H9 (cell line): ENCODE data around the gene RGL1. TPM values are rescaled to one million over a fixed set of nuclear protein-coding genes. Genes with fewer than 3 reads are reported as not detected.

Experiments used
- DNase-seq: peaks from one replicate; pipeline ENCODE4 v3.0.0-alpha.2; 2017
- H2AFZ ChIP-seq: one replicate; pipeline ENCODE4 v1.6.1; 2013; ENCODE audit warnings: mild to moderate bottlenecking, low read length, control low read depth, moderate library complexity
- H2AK5ac ChIP-seq: 2 replicates; pipeline ENCODE4 v1.6.1; 2013; ENCODE audit warnings: low read length, control low read depth, mixed read lengths; ENCODE audit not compliant: insufficient read length
- H2BK120ac ChIP-seq: one replicate; pipeline ENCODE4 v1.6.1; 2013; ENCODE audit warnings: low read depth, mild to moderate bottlenecking, low read length, control low read depth, inconsistent platforms; ENCODE audit not compliant: poor library complexity, severe bottlenecking
- H2BK12ac ChIP-seq: 2 replicates; pipeline ENCODE4 v1.6.1; 2013; ENCODE audit warnings: low read length, control low read depth, mixed read lengths, low read depth; ENCODE audit not compliant: insufficient read length
- H2BK15ac ChIP-seq: 2 replicates; pipeline ENCODE4 v1.6.1; 2013; ENCODE audit warnings: low read depth, low read length, control low read depth
- H2BK20ac ChIP-seq: one replicate; pipeline ENCODE4 v1.6.1; 2013; ENCODE audit warnings: low read depth, mild to moderate bottlenecking, low read length, control low read depth, inconsistent platforms; ENCODE audit not compliant: poor library complexity, severe bottlenecking
- H2BK5ac ChIP-seq: 2 replicates; pipeline ENCODE4 v1.6.1; 2013; ENCODE audit warnings: low read length, control low read depth, mixed read lengths; ENCODE audit not compliant: insufficient read length
- H3K14ac ChIP-seq: 2 replicates; pipeline ENCODE4 v1.6.1; 2013; ENCODE audit warnings: low read length, control low read depth; ENCODE audit not compliant: insufficient read depth
- H3K18ac ChIP-seq: 2 replicates; pipeline ENCODE4 v1.6.1; 2013; ENCODE audit warnings: low read depth, mild to moderate bottlenecking, mixed read lengths, low read length, control low read depth; ENCODE audit not compliant: insufficient read length
- H3K23ac ChIP-seq: 2 replicates; pipeline ENCODE4 v1.6.1; 2013; ENCODE audit warnings: low read length, control low read depth, mixed read lengths, low read depth; ENCODE audit not compliant: insufficient read length
- H3K23me2 ChIP-seq: 2 replicates; pipeline ENCODE4 v1.6.1; 2013; ENCODE audit warnings: low read depth, mild to moderate bottlenecking, mixed read lengths, low read length, control low read depth; ENCODE audit not compliant: insufficient read length, poor library complexity, severe bottlenecking
- H3K27ac ChIP-seq: 2 replicates; pipeline ENCODE4 v1.5.1; 2013; ENCODE audit warnings: low read length, control low read depth, mixed read lengths, low read depth; ENCODE audit not compliant: insufficient read length
- H3K27me3 ChIP-seq: 2 replicates; pipeline ENCODE4 v1.6.1; 2013; ENCODE audit warnings: low read length, control low read depth, inconsistent platforms; ENCODE audit not compliant: insufficient read depth
- H3K4ac ChIP-seq: 2 replicates; pipeline ENCODE4 v1.6.1; 2013; ENCODE audit warnings: low read depth, mild to moderate bottlenecking, control low read depth, inconsistent platforms, low read length, moderate library complexity
- H3K4me1 ChIP-seq: 2 replicates; pipeline ENCODE4 v1.6.1; 2013; ENCODE audit warnings: low read length, control low read depth, inconsistent platforms; ENCODE audit not compliant: insufficient read depth
- H3K4me2 ChIP-seq: 2 replicates; pipeline ENCODE4 v1.6.1; 2013; ENCODE audit warnings: low read length, control low read depth, mixed read lengths; ENCODE audit not compliant: insufficient read length, insufficient read depth
- H3K56ac ChIP-seq: 2 replicates; pipeline ENCODE4 v1.6.1; 2013; ENCODE audit warnings: low read depth, mild to moderate bottlenecking, mixed read lengths, low read length, control low read depth; ENCODE audit not compliant: insufficient read length
- H3K79me1 ChIP-seq: 2 replicates; pipeline ENCODE4 v1.6.1; 2013; ENCODE audit warnings: low read depth, mild to moderate bottlenecking, moderate library complexity, low read length, control low read depth, inconsistent platforms; ENCODE audit not compliant: insufficient read depth, poor library complexity, severe bottlenecking
- H3K79me2 ChIP-seq: 2 replicates; pipeline ENCODE4 v1.6.1; 2013; ENCODE audit warnings: low read length, control low read depth, inconsistent platforms; ENCODE audit not compliant: insufficient read depth
- H3K9ac ChIP-seq: 2 replicates; pipeline ENCODE4 v1.6.1; 2013; ENCODE audit warnings: low read length, control low read depth, mixed read lengths; ENCODE audit not compliant: insufficient read length; ENCODE audit errors: extremely low read depth
- H3K9me3 ChIP-seq: one replicate; pipeline ENCODE4 v1.6.1; 2013; ENCODE audit warnings: low read depth, low read length, inconsistent platforms; ENCODE audit not compliant: control insufficient read depth
- H3T11ph ChIP-seq: one replicate; pipeline ENCODE4 v1.6.1; 2013; ENCODE audit warnings: mild to moderate bottlenecking, low read length, control low read depth, inconsistent platforms
- H4K20me1 ChIP-seq: one replicate; pipeline ENCODE4 v1.6.1; 2013; ENCODE audit not compliant: control insufficient read depth, insufficient read length, insufficient read depth
- H4K5ac ChIP-seq: 2 replicates; pipeline ENCODE4 v1.6.1; 2013; ENCODE audit warnings: low read depth, mild to moderate bottlenecking, mixed read lengths, low read length, control low read depth; ENCODE audit not compliant: insufficient read length
- H4K8ac ChIP-seq: replicated peaks from 2 replicates; pipeline ENCODE4 v1.6.1; 2013; ENCODE audit warnings: low read length, control low read depth, mixed read lengths, low read depth; ENCODE audit not compliant: insufficient read length
- H4K91ac ChIP-seq: 2 replicates; pipeline ENCODE4 v1.6.1; 2013; ENCODE audit warnings: low read depth, mild to moderate bottlenecking, moderate library complexity, mixed read lengths, low read length, control low read depth; ENCODE audit not compliant: insufficient read length
- H3K27ac Mint-ChIP-seq, 3 experiments: 2 replicates in 2 of 3; 3 replicates in 1 of 3; pipeline ENCODE4 v1.8.0; 2020 to 2021; ENCODE audit warnings: mixed read lengths in 3 of 3, mild to moderate bottlenecking in 1 of 3, moderate library complexity in 1 of 3
- H3K27me3 Mint-ChIP-seq: 2 replicates; pipeline ENCODE4 v1.8.0; 2021; ENCODE audit warnings: low read depth, mild to moderate bottlenecking, moderate library complexity, mixed read lengths
- H3K36me3 Mint-ChIP-seq, 3 experiments: 2 replicates in 2 of 3; 3 replicates in 1 of 3; pipeline ENCODE4 v1.8.0; 2020 to 2021; ENCODE audit warnings: low read depth in 3 of 3, mixed read lengths in 3 of 3; ENCODE audit not compliant: insufficient read depth in 1 of 3
- H3K4me1 Mint-ChIP-seq, 2 experiments: 2 replicates each; pipeline ENCODE4 v1.8.0; 2020; ENCODE audit warnings: mixed read lengths in 2 of 2
- H3K4me3 Mint-ChIP-seq, 2 experiments: 2 replicates in 1 of 2; 3 replicates in 1 of 2; pipeline ENCODE4 v1.8.0; 2020 to 2021; ENCODE audit warnings: mild to moderate bottlenecking in 2 of 2, mixed read lengths in 2 of 2, moderate library complexity in 1 of 2
- H3K9me3 Mint-ChIP-seq, 2 experiments: 2 replicates in 1 of 2; 3 replicates in 1 of 2; pipeline ENCODE4 v1.8.0; 2020; ENCODE audit warnings: mild to moderate bottlenecking in 2 of 2, mixed read lengths in 2 of 2, moderate library complexity in 1 of 2
- total RNA-seq: library from RNA; stranded (reverse); gene quantifications from 2 replicates; pipeline ENCODE4 v1.2.1, GENCODE V29; 2021
- TF ChIP-seq, protein P1 (sequence below): fragments of 200-600 bp; sonication (generic); conservative IDR thresholded peaks from 3 replicates; pipeline ENCODE4 v1.8.0; 2021; ENCODE audit warnings: antibody characterized with exemption, mild to moderate bottlenecking

Gene RGL1
- total RNA-seq, 1 experiment from 2014 or later = 1.4 TPM

GRCh38 chr1:183914891-183915290 lies 110.0 kb downstream of the RGL1 start:
- TF ChIP-seq, protein P1, sequence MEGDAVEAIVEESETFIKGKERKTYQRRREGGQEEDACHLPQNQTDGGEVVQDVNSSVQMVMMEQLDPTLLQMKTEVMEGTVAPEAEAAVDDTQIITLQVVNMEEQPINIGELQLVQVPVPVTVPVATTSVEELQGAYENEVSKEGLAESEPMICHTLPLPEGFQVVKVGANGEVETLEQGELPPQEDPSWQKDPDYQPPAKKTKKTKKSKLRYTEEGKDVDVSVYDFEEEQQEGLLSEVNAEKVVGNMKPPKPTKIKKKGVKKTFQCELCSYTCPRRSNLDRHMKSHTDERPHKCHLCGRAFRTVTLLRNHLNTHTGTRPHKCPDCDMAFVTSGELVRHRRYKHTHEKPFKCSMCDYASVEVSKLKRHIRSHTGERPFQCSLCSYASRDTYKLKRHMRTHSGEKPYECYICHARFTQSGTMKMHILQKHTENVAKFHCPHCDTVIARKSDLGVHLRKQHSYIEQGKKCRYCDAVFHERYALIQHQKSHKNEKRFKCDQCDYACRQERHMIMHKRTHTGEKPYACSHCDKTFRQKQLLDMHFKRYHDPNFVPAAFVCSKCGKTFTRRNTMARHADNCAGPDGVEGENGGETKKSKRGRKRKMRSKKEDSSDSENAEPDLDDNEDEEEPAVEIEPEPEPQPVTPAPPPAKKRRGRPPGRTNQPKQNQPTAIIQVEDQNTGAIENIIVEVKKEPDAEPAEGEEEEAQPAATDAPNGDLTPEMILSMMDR = no peak

More at GRCh38 chr1:183914891-183915290, 110.0 kb downstream of the RGL1 start:
- Mint-ChIP-seq H3K27me3 (no peaks in the 10 kb centered on the region), H3K27ac (no peak overlapping the region), H3K4me3 (no peak overlapping the region), H3K4me1 (peaks cover 4 to 7% of the 10 kb centered on the region in 2 experiments; a peak in 2 of 4 replicates), H3K9me3 (no peaks in the 10 kb centered on the region), H3K36me3 (no peaks in the 10 kb centered on the region)
- H3K23ac ChIP-seq = no peak overlapping the region
- H3K4ac ChIP-seq = no peak overlapping the region
- H2AFZ ChIP-seq = no peak overlapping the region
- H3T11ph ChIP-seq = no peak overlapping the region
- no peak overlapping the region for H4K91ac ChIP-seq
- H2BK5ac ChIP-seq = no peak overlapping the region
- no peak overlapping the region for H2AK5ac ChIP-seq
- no peaks in the 10 kb centered on the region for H3K23me2 ChIP-seq
- no peak overlapping the region for H2BK120ac ChIP-seq
- no peak overlapping the region for H4K8ac ChIP-seq
- H3K9me3 ChIP-seq = no peaks in the 10 kb centered on the region
- H4K20me1 ChIP-seq = no peaks in the 10 kb centered on the region
- no peak overlapping the region for H2BK15ac ChIP-seq
- H4K5ac ChIP-seq = no peak overlapping the region
- DNase-seq = no peak
- no peaks in the 10 kb centered on the region for H3K27me3 ChIP-seq
- no peak overlapping the region for H2BK12ac ChIP-seq
- H3K4me2 ChIP-seq = no peak overlapping the region
- no peak overlapping the region for H3K9ac ChIP-seq
- no peaks in the 10 kb centered on the region for H3K4me1 ChIP-seq
- no peak overlapping the region for H3K27ac ChIP-seq
- no peak overlapping the region for H3K56ac ChIP-seq
- H3K79me1 ChIP-seq = no peaks in the 10 kb centered on the region
- H3K79me2 ChIP-seq = no peaks in the 10 kb centered on the region
- H3K18ac ChIP-seq = no peak overlapping the region
- no peak overlapping the region for H3K14ac ChIP-seq
- no peak overlapping the region for H2BK20ac ChIP-seq
